Measurements from ENCODE around the gene SPDYE18. TPM values are rescaled to one million over a fixed set of nuclear protein-coding genes. Genes with fewer than 3 reads are reported as not detected.
"Not testable (repeated sequence)": the region's sequence is repeated elsewhere in the genome, so short reads cannot be mapped to it uniquely, and the experiment has no call there.

Gene SPDYE18, protein sequence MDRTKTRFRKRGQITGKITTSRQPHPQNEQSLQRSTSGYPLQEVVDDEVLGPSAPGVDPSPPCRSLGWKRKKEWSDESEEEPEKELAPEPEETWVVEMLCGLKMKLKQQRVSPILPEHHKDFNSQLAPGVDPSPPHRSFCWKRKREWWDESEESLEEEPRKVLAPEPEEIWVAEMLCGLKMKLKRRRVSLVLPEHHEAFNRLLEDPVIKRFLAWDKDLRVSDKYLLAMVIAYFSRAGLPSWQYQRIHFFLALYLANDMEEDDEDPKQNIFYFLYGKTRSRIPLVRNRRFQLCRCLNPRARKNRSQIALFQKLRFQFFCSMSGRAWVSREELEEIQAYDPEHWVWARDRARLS
- polyA plus RNA-seq (2013, experiment 1 of 4): not detected
- 0.20 TPM for polyA plus RNA-seq (2013, experiment 2 of 4)
- polyA plus RNA-seq (2013, experiment 3 of 4): not detected
- polyA plus RNA-seq (2013, experiment 4 of 4): not detected

DNA sequence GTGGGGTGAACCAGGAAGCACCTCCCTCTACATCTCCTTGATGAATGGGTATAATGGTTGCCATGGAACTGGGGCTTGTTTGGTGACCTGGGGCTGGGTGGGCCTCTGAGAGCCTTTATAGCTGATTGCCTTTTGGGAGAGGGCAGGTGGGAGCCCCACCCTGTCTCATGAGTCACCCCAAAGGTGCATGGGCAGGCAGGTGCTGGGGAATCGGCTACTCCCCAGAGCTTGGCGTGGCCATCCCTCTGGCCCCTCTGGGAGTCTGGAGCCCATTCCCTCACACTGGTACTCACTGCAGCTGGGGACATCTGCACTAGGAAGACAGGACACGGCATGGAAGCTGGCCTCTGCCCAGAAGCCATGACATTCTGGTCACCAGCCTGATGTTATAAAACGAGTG lies at the start of gene SPDYE18:
SPDYE18 (minus strand) TSS at position 2 of the 400 bp plus-strand sequence. CDS start 2,046 bp downstream, outside the sequence.
- not testable (repeated sequence) for H3K27me3 ChIP-seq (ENCODE audit: control insufficient read depth, insufficient read depth, low read length, poor library complexity, severe bottlenecking); H3K9me3 ChIP-seq (ENCODE audit: control insufficient read depth, low read length); H3K4me3 ChIP-seq (ENCODE audit: insufficient read depth, low read depth, low read length); H3K4me1 ChIP-seq (ENCODE audit: control insufficient read depth, insufficient read depth, low read length); H3K27ac ChIP-seq (ENCODE audit: insufficient read depth, low read depth, low read length, poor library complexity, severe bottlenecking); H3K36me3 ChIP-seq (ENCODE audit: control insufficient read depth, insufficient read depth, low read length)
- 93 to 98% methylated on average over 4 of the region's 4 CpGs for WGBS, 2 experiments

DNA sequence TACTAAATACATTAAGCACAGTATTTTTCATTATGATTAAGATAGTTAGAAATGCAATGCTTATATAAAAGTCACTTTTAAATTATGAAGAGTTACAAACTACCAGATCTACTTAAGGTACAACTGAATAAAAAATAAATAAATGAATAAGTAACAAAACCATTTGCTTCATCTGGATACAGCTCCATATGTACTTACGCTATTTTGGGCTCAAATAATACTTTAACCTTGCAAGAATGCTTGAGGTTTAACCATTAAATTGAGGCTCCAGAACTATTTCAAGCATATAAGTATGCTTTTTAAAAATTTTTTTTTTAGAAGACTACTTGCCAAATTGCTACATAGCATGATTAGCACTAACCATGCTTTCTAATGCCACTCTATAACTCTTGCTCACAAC lies 46.0 kb upstream of the SPDYE18 start:
- H3K27ac ChIP-seq (ENCODE audit: insufficient read depth, low read depth, low read length, poor library complexity, severe bottlenecking); H3K9me3 ChIP-seq (ENCODE audit: control insufficient read depth, low read length); H3K4me1 ChIP-seq (ENCODE audit: control insufficient read depth, insufficient read depth, low read length); H3K36me3 ChIP-seq (ENCODE audit: control insufficient read depth, insufficient read depth, low read length); H3K27me3 ChIP-seq (ENCODE audit: control insufficient read depth, insufficient read depth, low read length, poor library complexity, severe bottlenecking); H3K4me3 ChIP-seq (ENCODE audit: insufficient read depth, low read depth, low read length): not testable (repeated sequence)
- 100% methylated on average over 1 of the region's 1 CpG for WGBS, 2 experiments

DNA sequence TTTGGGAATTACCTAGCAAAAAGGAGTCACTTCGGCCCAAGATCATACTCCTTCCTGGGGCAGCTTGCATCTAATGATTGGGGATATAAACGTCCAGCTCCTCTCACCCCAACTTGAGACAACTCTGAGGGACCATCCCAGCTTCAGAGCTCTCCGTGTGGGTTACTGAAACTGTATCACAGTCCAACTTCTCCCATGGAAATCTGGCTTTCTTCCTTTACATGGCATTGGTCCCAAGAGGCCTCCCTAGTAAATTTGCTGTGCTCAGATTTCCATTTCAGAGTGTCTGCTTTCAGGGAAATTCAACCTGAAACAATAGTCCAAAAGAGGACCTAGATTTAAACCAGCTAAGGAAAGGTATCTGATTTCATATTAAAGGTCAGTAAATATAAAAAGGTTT lies 45.3 kb upstream of the SPDYE18 start:
- WGBS, 2 experiments: 100% methylated on average over 1 of the region's 3 CpGs
- not testable (repeated sequence) for H3K4me3 ChIP-seq (ENCODE audit: insufficient read depth, low read depth, low read length); H3K4me1 ChIP-seq (ENCODE audit: control insufficient read depth, insufficient read depth, low read length); H3K27ac ChIP-seq (ENCODE audit: insufficient read depth, low read depth, low read length, poor library complexity, severe bottlenecking); H3K9me3 ChIP-seq (ENCODE audit: control insufficient read depth, low read length); H3K27me3 ChIP-seq (ENCODE audit: control insufficient read depth, insufficient read depth, low read length, poor library complexity, severe bottlenecking); H3K36me3 ChIP-seq (ENCODE audit: control insufficient read depth, insufficient read depth, low read length)

DNA sequence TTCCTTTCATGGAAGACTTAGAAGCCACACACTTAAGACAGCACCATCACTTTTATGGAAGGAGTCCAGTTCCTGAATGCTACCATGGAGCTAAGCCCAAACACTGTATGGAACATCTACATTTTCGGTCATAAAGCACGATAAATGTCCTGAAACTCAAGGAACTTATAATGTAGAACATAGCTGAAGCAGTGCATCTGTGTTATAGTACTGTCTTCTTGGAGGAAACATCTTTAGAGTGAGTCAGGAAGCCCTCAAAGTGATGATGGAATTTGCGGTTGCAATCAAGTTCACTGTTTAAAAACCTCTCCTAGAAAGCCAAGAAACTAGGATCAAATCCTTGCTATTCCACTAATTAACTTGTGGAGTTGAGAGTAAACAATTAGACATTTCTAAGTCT lies 43.5 kb upstream of the SPDYE18 start:
- H3K36me3 ChIP-seq (ENCODE audit: control insufficient read depth, insufficient read depth, low read length); H3K27me3 ChIP-seq (ENCODE audit: control insufficient read depth, insufficient read depth, low read length, poor library complexity, severe bottlenecking); H3K27ac ChIP-seq (ENCODE audit: insufficient read depth, low read depth, low read length, poor library complexity, severe bottlenecking); H3K4me1 ChIP-seq (ENCODE audit: control insufficient read depth, insufficient read depth, low read length); H3K9me3 ChIP-seq (ENCODE audit: control insufficient read depth, low read length); H3K4me3 ChIP-seq (ENCODE audit: insufficient read depth, low read depth, low read length): not testable (repeated sequence)
- WGBS, 2 experiments: 96 to 100% methylated on average over 2 of the region's 3 CpGs

DNA sequence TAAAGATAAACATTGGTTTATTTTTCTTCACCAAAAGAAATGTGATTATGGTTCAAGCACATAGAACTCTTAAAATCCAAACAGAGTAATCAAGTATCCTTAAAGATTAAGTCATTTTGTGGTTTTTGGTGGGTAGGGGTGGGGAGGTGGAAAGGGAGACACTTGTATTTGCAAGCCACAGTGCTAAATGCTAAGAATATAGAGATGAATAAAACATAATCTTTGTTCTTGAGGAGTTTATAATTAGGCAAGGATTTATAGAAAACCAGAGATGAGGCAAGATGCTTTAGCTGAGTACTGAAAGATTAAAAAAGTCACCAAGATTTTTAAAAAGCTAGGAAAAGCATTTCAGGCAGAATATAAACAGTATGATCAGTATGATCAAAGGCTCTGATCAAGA lies 40.3 kb upstream of the SPDYE18 start:
- H3K4me1 ChIP-seq (ENCODE audit: control insufficient read depth, insufficient read depth, low read length); H3K36me3 ChIP-seq (ENCODE audit: control insufficient read depth, insufficient read depth, low read length): not testable (repeated sequence)

DNA sequence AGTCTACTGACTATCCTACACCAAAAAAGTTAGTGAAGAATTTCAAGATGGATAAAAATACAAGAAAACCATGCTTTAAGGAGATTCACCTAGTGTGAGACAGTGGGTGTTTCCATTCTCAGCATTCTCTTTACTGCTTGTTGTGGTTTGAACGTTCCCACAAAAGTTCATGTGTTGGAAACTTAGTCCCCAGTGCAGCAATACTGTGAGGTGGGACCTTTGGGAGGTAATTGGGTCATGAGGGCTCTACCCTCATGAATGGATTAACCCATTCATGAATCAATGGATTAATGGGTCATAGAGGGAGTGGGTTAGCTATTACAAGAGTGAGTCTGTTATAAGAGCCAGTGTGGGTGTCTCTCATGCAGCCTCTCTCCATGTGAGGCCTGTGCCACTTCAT lies 38.8 kb upstream of the SPDYE18 start:
- H3K4me1 ChIP-seq (ENCODE audit: control insufficient read depth, insufficient read depth, low read length); H3K4me3 ChIP-seq (ENCODE audit: insufficient read depth, low read depth, low read length); H3K27ac ChIP-seq (ENCODE audit: insufficient read depth, low read depth, low read length, poor library complexity, severe bottlenecking); H3K36me3 ChIP-seq (ENCODE audit: control insufficient read depth, insufficient read depth, low read length); H3K27me3 ChIP-seq (ENCODE audit: control insufficient read depth, insufficient read depth, low read length, poor library complexity, severe bottlenecking); H3K9me3 ChIP-seq (ENCODE audit: control insufficient read depth, low read length): not testable (repeated sequence)
- 87 to 88% methylated on average over 1 of the region's 1 CpG for WGBS, 2 experiments

More for the DNA sequence above, 40.3 kb upstream of the SPDYE18 start:
- not testable (repeated sequence) for H3K4me3 ChIP-seq (ENCODE audit: insufficient read depth, low read depth, low read length); H3K27ac ChIP-seq (ENCODE audit: insufficient read depth, low read depth, low read length, poor library complexity, severe bottlenecking); H3K9me3 ChIP-seq (ENCODE audit: control insufficient read depth, low read length); H3K27me3 ChIP-seq (ENCODE audit: control insufficient read depth, insufficient read depth, low read length, poor library complexity, severe bottlenecking)

DNA sequence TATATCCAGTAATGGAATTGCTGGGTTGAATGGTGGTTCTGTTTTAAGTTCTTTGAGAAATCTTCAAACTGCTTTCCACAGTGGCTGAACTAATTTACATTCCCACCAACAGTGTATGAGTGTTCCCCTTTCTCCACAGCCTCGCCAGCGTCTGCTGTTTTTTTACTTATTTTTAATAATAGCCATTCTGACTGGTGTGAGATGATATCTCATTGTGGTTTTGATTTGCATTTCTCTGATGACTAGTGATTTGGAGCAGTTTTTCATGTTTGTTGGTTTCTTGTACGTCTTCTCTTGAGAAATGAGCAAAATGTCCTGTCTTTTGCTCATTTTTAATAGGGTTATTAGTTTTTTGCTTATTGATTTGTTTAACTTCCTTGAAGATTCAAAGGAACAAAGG lies 38.1 kb upstream of the SPDYE18 start:
- H3K27me3 ChIP-seq (ENCODE audit: control insufficient read depth, insufficient read depth, low read length, poor library complexity, severe bottlenecking): not testable (repeated sequence)

DNA sequence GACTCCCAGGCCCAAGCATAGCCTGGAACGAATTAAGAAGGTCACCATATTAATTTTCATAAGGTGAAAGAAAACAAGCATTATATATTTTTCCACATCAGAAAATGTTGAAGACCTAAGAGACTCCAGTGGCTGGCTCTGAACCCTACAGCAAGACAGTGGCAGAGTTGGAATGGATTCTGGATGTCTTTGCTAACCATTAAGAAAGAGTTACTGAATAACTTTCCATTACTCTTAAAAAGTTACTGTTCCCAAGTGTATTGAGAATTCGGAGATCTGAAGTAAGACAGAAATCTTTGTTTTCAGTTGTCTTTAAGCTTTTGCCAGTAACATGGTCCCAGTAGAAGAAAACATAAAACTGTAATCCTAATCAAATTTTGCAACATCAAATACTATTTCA lies 29.9 kb upstream of the SPDYE18 start:
- not testable (repeated sequence) for H3K4me1 ChIP-seq (ENCODE audit: control insufficient read depth, insufficient read depth, low read length); H3K36me3 ChIP-seq (ENCODE audit: control insufficient read depth, insufficient read depth, low read length); H3K27ac ChIP-seq (ENCODE audit: insufficient read depth, low read depth, low read length, poor library complexity, severe bottlenecking); H3K27me3 ChIP-seq (ENCODE audit: control insufficient read depth, insufficient read depth, low read length, poor library complexity, severe bottlenecking); H3K4me3 ChIP-seq (ENCODE audit: insufficient read depth, low read depth, low read length); H3K9me3 ChIP-seq (ENCODE audit: control insufficient read depth, low read length)
- WGBS, 2 experiments: no CpG with 5 or more reads among the region's 2 CpGs

More for the DNA sequence above, 38.1 kb upstream of the SPDYE18 start:
- WGBS, 2 experiments: 88% methylated on average over 1 of the region's 3 CpGs; no CpG with 5 or more reads in 1 of the 2 experiments
- H3K4me3 ChIP-seq (ENCODE audit: insufficient read depth, low read depth, low read length); H3K27ac ChIP-seq (ENCODE audit: insufficient read depth, low read depth, low read length, poor library complexity, severe bottlenecking); H3K9me3 ChIP-seq (ENCODE audit: control insufficient read depth, low read length); H3K36me3 ChIP-seq (ENCODE audit: control insufficient read depth, insufficient read depth, low read length); H3K4me1 ChIP-seq (ENCODE audit: control insufficient read depth, insufficient read depth, low read length): not testable (repeated sequence)

DNA sequence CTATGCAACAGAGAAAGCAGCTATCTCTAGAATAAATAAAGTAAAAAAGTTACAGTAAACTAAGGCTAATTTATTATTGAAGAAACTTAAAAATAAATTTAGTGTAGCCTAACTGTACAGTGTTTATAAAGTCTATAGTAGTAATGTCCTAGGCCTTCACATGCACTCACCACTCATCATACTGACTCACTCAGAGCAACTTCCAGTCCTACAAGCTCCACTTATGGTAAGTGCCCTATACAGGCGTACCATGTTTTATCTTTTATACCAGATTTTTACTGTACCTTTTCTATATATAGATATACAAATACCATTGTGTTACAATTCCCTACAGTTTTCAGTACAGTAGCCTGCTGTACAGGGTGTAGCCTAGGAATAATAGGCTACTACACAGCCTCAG lies 19.8 kb upstream of the SPDYE18 start:
- not testable (repeated sequence) for H3K4me1 ChIP-seq (ENCODE audit: control insufficient read depth, insufficient read depth, low read length); H3K4me3 ChIP-seq (ENCODE audit: insufficient read depth, low read depth, low read length); H3K27ac ChIP-seq (ENCODE audit: insufficient read depth, low read depth, low read length, poor library complexity, severe bottlenecking); H3K27me3 ChIP-seq (ENCODE audit: control insufficient read depth, insufficient read depth, low read length, poor library complexity, severe bottlenecking); H3K9me3 ChIP-seq (ENCODE audit: control insufficient read depth, low read length); H3K36me3 ChIP-seq (ENCODE audit: control insufficient read depth, insufficient read depth, low read length)
- 100% methylated on average over 1 of the region's 1 CpG; no CpG with 5 or more reads in 1 of the 2 experiments for WGBS, 2 experiments

DNA sequence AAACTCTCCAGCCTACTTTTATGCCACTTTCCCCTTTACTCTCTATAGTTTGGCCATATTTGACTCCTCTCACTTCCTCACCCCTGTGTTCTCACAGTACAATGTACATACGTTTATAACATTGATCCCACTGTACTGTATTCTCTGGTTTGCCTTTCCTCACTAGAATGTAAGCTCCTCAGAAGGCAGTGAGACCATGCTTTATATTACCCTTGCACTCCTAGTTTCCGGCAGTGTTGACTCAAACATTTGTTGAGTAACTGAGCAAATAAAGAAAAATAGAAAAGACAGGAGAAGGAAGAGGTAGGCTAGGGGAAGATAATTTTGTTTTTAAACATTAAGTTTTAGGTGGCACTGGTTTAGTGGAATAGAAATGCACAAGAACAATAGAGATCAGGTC lies 17.9 kb upstream of the SPDYE18 start:
- not testable (repeated sequence) for H3K27ac ChIP-seq (ENCODE audit: insufficient read depth, low read depth, low read length, poor library complexity, severe bottlenecking); H3K27me3 ChIP-seq (ENCODE audit: control insufficient read depth, insufficient read depth, low read length, poor library complexity, severe bottlenecking); H3K4me1 ChIP-seq (ENCODE audit: control insufficient read depth, insufficient read depth, low read length); H3K4me3 ChIP-seq (ENCODE audit: insufficient read depth, low read depth, low read length); H3K9me3 ChIP-seq (ENCODE audit: control insufficient read depth, low read length); H3K36me3 ChIP-seq (ENCODE audit: control insufficient read depth, insufficient read depth, low read length)
- WGBS, 2 experiments: 100% methylated on average over 1 of the region's 2 CpGs; no CpG with 5 or more reads in 1 of the 2 experiments

DNA sequence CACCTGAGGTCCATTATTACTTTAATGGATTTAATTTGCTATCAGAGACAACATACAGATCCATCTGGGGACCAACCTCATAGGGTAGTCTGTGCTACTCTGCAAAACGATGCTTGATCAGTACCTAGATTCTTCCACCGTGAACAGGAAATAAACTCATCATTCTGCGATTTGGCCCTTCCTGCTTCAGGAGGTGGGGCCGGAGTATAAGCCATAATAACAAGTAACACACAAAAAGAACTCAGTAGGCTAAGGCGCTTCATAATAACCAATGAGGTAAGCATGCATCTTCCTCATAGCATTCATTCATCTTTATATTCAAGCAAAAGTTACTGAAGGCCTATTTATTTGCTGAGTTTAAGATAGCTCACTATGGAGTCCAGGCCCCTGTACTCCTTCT lies 17.3 kb upstream of the SPDYE18 start:
- H3K36me3 ChIP-seq (ENCODE audit: control insufficient read depth, insufficient read depth, low read length); H3K4me1 ChIP-seq (ENCODE audit: control insufficient read depth, insufficient read depth, low read length); H3K27me3 ChIP-seq (ENCODE audit: control insufficient read depth, insufficient read depth, low read length, poor library complexity, severe bottlenecking); H3K27ac ChIP-seq (ENCODE audit: insufficient read depth, low read depth, low read length, poor library complexity, severe bottlenecking); H3K4me3 ChIP-seq (ENCODE audit: insufficient read depth, low read depth, low read length); H3K9me3 ChIP-seq (ENCODE audit: control insufficient read depth, low read length): not testable (repeated sequence)
- WGBS, 2 experiments: no CpG with 5 or more reads among the region's 5 CpGs
